HG03280 (cell line): ENCODE results near the gene PSMB9.
"Not testable (repeated sequence)": the region's sequence is repeated elsewhere in the genome, so short reads cannot be mapped to it uniquely, and the experiment has no call there.

ENCODE experiments used
- ATAC-seq: cut with Tn5 transposase; IDR thresholded peaks from one replicate; pipeline ENCODE4 v1.9.1; 2021; ENCODE audit warnings: mild to moderate bottlenecking, moderate library complexity; ENCODE audit not compliant: unreplicated experiment

Gene PSMB9

DNA sequence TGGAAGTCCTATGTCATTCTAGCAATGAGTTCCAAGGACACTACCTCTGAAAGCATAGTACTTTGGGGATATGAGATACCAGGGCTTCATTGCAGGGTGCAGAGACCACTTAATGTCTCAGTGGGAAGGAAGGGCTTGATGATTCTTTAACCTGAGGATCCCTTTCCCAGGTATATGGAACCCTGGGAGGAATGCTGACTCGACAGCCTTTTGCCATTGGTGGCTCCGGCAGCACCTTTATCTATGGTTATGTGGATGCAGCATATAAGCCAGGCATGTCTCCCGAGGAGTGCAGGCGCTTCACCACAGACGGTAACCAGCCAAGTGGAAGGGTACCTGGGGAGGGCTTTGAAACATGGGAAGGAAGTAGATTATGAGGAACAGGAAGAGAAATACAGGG is 4.2 kb downstream of the PSMB9 start:
- ATAC-seq: no peak

DNA sequence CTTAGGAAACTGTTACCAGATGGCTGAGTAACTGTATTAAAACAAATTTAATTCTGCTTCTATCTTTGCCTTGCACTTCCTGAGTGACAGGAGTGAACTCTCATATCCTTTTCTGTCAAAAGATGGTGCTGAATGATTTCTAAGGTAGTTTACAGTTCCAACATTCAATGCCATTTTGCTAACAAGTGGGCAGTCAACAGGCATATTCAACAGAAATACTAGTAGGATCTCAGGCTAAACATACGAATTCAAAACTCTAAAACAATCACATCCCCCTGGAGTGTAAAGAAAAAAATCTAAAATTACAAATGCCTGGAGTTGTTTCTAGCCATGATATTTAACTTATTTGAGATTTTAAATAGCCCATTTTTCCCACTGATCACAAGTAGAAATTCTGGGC is 6.7 kb downstream of the PSMB9 start:
- ATAC-seq: no peak

DNA sequence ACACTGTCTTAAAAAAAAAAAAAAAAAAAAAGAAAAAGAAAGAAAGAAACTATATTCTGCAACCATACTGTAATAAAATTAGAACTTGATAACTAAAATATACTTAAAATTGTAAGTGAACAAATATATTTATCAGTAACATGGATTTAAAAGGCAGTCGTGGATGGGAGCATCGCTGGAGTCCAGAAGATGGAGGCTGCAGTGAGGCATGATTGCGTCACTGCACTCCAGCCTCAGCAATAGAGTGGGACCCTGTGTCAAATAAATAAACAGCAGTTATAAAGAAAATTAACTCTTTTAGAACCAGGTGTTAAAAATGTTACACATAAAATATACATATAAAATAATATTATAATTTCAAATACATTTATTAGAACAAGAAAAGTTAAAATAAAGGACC is 8.7 kb downstream of the PSMB9 start:
- ATAC-seq: no peak

DNA sequence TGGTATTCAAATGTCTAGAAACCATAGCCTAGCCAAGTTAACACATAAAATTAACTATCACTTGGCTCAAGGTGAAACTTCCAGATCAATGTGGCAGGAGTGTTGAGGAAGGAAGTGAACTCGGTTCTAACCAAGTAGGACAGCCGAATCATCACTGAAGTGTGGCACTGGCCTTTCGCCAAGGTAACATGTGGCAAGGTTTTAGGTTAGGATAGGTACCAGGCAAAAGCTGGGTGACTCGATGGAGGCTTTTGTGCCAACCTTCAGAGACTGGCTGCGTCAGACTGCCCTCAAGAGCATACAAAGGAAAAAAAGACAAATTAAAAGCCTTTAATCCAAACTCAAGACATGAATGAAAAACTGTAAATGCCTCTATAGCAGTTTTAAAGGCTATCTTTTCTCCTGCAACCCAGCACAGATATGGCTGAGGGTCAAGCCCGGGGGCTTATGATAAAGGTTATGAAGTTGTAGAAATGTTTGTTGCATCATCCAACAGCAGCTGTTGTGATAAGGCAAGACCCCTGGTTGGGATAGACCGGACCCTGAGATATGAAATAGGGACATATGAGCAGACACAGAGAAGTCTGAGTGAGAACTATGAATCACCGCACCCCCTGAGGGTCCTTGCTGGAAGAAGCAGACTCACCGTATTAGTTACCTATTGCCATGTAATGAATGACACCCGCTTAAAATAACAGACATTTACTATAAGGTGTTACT is 11.9 kb downstream of the PSMB9 start:
- ATAC-seq: no peak

DNA sequence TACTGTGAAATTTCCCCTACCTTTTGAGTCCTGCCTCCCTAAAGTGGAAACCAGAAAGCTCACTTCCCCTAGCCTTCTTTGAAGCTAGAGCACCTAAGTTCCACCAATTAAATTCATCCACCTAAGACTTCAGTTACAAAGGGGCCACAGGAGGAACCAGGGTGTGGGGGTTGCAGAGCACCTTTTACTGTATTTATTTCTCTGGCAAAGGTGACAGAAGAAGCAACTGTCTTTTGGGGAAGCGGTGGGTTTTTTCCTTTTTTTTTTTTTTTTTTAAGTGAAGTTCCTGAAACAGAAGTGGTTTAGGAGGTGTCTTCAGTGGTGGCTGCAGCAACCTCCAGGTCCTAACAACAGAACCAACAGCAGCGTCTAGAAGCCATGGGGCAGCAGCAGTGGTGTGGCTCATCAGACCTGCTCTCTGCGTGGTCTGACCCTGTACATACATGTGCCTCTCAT is 13.1 kb downstream of the PSMB9 start:
- ATAC-seq: no peak

DNA sequence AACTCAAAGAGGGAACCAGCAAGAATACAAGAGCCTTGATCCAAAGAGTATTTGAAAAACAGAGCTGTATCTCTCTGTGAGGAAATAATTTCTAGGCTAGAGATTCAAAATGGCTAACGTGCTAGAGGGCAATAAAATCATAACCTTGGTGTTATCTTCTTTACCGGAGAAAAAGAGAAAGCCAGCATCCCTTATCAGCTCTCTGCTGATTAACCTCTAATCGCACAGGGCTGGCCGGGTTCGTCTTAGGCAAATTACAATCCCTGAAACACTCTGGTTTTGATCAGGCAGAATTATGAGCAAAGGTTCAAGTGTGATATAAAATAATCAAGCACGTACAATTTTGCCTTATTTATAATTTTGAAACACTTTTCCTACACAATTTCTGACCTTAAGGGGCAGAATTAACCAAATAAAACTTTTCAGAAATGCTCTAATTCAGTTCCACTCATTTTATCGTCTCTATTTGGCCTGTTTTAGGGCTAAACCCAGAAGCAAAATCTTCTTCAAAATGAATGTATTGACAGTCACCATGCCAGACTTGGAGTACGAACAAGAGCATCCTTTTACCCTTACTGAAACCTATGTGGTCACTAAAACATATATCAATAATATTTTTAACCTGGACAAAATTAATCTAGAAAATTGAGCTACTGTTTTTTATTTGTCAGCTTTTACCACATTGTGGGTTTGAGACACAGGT is 13.7 kb downstream of the PSMB9 start:
- ATAC-seq: no peak

DNA sequence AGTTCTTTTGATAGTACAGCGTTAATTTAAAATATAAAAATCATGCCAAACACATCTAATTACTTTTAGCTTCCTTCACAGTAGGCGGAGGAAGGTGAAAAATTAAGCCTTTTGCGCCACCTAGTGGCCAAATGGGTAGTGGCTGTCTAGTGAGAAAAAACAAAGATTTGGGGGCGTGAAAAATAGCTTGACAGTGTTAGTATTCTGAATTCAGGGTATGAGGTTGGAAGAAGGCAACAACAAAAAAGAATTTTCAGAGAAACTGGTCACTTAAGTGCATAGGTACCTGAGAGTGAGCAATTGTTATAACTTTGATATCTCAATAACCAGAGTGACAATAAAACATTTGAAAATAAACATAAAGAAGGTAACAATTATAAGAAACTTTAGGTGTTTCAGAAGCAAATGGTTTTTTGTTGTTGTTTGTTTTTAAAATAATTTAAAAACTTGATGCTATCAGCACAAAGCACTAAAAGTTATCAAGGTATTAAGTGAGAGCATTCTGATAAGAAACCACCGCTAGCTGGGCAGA is 14.3 kb downstream of the PSMB9 start:
- no peak for ATAC-seq

DNA sequence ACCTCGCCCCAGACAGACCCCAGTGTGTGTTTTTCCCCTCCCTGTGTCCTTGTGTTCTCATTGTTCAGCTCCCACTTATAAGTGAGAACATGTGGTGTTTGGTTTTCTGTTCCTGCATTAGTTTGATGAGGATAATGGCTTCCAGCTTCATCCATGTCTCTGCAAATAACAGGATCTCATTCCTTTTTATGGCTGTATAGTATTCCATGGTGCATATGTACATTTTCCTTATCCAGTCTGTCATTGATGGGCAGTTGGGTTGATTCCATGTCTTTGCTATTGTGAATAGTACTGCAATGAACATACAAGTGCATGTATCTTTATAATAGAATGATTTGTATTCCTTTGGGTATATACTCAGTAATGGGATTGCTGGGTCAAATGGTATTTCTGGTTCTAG is 20.0 kb downstream of the PSMB9 start:
- ATAC-seq: not testable (repeated sequence)

DNA sequence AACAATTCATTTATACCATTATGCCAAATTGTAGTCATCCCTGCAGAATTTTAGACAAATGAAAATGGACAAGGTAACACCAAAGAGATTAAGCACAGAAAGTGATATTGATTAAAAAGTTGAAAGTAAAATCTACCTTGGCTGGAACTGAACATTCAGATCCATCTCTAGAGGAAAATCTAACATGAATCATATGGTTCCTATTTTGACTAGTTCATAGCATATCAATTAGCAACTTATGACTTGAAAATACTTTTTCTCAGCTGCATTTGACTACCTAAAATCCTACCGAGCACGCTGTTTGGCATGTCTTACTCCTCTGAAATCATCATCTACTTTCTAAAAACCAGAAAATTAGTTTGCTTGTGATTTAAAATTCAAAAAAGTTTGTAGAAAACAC is 22.6 kb downstream of the PSMB9 start:
- no peak for ATAC-seq

DNA sequence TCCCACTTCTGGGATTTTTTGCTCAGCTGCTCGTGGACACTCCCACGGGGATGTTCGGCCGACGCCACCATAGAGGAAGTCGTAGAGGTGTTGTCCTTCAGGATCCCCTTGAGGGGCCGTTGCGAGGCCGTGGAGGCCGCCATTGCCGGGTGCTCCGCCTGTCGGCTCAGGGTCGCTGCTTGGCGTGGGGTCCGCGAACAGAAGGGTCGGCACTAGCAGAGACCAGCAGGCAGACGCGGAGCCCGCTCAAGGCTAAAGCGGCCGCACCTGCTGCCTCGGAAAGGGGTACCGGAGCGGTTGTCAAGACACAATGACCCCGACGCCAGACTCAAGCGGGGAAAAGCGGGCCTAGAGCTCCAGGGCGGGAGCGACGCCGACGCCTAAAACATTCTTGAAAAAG is 25.7 kb downstream of the PSMB9 start:
- ATAC-seq: no peak

DNA sequence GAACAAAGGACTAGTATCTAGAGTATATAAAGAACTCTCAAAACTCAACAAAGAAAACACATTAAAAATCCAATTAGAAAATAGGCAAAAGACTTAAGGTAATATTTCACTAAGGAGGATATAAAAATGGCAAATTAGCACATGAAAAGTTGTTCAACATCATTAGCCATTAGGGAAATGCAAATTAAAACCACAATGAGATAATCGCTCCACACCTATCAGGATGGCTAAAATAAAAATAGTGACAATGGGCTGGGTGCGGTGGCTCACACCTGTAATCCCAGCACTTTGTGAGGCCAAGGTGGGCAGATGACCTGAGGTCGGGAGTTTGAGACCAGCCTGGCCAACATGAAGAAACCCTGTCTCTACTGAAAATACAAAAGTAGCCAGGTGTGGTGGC is 27.0 kb downstream of the PSMB9 start:
- not testable (repeated sequence) for ATAC-seq

DNA sequence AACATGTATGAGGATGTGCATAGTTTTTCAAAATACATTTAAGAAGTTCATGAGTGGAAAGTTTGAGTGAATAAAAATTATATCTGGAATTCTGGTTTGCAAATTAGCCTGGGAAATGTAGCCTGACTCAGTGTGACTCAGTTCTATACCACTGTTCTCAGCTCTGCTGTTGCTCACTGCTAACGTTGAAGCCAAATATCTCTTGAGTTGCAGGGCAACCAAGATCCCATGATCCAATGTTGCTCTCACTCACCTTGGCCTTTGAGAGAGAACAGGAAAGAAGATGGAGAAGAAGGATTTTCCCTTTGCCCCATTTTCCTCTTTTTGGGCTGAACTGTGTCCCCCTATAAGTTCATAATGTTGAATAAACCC is 28.9 kb downstream of the PSMB9 start:
- ATAC-seq: no peak

DNA sequence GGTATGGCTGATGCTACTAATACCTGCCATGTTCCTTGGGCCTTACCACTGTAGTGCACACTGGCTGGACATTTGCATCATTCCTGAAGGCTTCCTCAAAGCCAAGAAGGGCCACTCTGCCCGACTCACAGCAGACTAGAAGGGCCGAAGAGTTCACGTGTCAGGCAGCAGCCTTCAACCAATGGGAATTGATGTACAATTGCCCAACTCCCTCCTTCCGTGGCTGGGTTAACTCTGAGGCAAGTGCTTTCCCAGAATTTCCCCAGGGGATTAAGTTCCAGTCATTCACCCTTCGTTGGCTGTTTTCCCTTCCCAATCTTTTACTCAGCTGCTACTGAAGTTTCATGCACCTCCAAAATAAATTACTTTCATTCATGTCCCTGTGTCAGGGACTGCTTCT is 29.8 kb downstream of the PSMB9 start:
- no peak for ATAC-seq

DNA sequence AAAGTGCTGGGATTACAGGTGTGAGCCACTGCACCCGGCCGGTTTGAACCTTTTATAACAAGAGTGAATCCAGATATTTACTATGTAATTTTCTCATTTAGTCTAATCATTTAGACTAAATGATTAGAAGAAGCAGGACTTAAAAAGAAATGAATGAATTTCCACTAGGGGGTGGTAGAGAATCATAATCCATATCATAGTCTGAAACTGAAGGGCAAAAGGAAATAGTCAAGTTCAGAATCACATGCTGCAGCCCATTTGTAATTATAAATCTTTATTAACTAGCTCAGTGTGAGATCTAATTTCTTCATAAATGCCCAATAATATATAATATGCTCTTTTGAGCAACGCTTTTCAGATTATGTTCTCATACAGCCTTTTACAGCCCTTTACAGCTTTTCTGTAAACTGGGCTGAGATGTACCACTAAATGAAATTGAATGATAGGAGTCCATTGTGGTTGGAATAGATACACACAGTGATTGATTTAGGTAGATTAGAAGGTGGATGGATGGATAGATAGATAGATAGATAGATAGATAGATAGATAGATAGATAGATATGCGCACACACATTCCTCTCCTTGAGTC is 31.8 kb downstream of the PSMB9 start:
- ATAC-seq: no peak

DNA sequence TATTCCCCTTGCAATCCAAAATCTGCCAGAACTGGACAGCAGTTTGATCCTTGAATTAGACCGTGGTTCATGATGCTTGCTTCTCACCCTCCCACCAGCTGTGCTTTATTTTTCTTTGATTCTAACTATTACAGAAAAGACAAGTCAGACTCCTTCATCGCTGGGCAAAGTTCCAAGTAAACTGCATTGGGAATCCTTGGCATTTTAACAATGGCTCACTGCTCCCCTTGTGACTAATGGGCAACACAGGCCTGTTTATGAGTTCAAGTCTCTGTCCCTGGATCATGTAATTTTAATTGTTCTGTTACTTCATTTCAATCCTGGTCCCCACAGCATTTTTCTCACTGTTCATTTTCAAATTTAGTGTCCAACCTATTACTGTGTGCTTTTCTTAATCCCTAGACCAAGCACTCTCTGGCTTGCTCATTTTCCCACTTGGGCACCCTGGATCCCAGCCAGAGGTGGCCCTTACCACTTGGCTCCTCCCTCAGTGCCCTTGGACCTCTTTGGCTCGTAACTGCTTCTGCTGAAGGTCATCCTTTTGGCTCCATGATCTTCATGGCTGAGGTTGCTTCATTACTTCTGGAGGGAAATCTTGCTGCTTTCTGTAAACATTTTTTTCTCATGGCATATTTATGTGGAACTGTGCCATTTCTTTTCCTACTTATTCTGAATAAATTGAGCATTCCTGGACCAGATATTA is 32.8 kb downstream of the PSMB9 start:
- no peak for ATAC-seq

DNA sequence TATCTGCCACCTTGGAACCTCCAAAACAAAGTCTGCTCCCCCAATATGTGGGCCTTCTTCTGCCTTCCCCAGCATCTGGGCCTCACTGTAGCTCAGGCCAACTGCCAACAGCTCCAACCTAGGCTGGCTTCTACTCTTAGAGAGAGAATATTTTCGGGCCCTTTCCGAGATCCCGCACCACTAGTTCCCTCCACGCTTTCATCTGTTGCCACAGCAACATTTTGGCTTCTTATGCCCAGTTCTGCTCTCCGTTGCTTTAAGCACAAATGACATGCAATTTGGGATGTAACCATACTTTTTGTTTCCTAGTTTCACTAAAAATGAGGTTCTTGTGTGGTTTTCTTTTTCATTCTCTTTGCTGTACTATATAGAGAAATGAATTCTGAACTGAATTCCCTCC is 33.6 kb downstream of the PSMB9 start:
- no peak for ATAC-seq

DNA sequence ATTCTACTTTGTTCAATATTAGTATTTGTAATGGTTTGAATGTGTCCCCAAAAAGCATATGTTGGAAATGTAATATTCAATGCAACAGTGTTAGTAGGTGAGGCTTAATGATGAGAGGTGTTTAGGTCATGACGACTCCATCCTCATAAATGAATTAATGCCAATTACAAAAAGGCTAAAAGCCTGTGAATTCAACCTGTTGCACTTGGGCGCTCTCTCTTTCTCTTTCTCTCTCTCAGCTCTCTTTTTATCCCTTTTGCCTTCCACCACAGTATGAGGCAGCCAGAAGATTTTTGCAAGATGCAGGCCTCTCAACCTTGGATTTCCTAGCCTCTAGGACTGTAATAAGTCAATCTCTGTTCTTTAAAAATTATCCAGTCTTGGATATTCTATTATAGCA is 34.6 kb downstream of the PSMB9 start:
- ATAC-seq: no peak

DNA sequence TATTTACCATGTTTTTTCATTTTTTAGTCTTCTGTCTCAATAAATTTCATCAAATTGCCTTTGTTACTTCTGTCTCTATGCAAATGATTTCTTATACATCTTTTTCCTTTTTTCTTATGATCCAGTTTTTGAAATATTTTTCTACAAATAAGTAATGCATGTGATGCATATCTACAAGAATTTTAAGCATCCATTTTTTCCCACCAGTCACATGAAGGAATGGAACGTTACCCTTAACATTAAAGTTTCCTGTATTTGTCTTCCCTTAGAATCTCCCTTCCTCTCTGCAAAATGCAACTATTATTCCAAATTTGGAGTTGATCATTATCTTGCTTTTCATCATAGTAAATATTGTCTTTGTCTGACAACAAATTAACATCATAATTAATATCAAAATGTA is 35.5 kb downstream of the PSMB9 start:
- ATAC-seq: no peak

DNA sequence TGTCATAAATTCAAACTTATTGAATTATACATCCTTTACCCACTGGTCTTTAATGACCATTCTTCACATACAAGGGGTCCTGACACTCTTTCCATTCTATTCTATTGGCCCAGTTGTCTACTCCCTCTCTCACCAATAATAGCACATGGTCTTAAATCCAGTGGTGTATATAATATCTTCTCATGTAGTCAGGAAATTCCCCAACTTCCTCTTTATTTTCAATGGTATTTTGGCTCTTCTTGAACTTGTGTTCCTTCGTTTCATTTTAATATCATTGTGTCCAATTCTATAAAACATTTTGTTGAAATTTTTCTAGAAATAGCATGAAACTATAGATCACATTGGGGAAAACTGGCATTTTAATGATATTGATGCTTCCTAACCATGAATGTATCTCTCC is 36.8 kb downstream of the PSMB9 start:
- ATAC-seq: no peak

DNA sequence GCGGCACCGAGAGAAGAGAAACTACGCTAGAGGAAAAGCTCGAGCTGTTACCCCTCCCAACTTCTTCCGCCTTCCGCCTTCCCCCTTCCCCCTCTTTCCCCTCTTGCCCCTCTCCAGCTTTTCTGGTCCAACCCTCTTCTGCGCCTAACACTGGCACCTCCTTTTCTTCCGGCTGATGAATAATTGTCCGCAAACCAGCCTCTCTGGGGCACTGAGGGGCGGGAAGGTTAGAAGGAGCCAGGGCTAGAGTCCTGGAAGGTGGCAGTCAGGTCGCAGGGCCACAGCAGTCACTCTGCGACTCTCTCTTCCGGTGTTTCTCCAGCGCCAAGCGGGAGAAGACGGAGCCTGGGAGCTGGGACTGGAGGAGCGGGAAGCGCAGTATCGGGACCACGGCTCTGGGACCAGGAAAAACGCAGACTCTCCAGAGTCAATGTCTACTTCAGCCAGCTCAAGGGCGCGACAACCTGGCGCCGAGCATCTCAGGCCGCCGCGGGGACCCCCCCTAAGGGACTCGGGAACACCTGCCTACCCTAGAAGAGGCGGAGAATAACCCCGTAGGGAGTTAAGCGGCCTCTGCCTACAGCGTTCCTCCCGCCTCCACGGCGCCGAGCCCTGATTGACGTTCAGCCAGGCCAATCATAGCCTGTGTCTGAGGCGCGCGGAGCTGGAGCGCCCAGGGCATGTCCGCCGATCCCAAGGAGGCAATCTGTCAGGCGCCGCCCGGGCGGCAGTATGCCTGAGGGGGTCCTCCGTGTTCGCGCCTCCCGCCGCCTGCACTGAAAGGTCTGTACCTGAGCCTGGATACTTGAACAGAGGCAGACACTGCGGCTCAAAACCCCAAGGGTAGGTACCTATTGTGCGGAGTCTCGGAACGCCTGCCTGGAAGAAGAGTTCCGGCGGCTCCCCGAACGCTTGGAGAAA is 40.4 kb downstream of the PSMB9 start:
- ATAC-seq: peak; percentile 99

DNA sequence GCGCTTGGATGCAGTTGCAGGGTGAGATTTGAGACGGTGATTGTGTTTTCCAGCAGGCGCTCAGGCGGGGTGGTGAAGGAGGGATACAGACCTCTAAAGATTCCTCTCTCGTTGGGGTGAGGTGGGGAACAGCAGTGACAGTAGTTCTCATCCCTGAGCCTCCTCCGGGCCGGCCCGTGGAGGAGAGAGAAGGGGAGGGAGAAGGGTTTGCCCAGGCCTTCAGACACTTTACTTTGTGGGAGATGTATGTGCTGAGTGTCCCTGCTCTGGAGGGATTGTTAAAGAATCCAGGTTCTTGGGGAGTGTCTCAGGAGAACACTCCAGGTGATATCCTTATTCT is 41.0 kb downstream of the PSMB9 start:
- no peak for ATAC-seq
